WI38 (cell line): ENCODE results near the gene SAMD13.

Experiments used
- H3K4me3 ChIP-seq: 2 replicates; pipeline ENCODE4 v1.5.1; 2011; ENCODE audit warnings: low read depth, mild to moderate bottlenecking, control low read depth, low read length
- CTCF ChIP-seq: IDR thresholded peaks from 2 replicates; pipeline ENCODE4 v1.5.1; 2012; ENCODE audit warnings: low read depth, mild to moderate bottlenecking, control low read depth, low read length

SAMD13 gene

GRCh38 chr1:84363019-84363418 is 61.5 kb downstream of the SAMD13 start:
- no peak for TF ChIP-seq CTCF

GRCh38 chr1:84363622-84364021 is 62.1 kb downstream of the SAMD13 start:
- no peak overlapping the region for H3K4me3 ChIP-seq
- no peak for TF ChIP-seq CTCF

More at GRCh38 chr1:84363019-84363418, 61.5 kb downstream of the SAMD13 start:
- H3K4me3 ChIP-seq: no peak overlapping the region; the same call in 1 of the 2 replicates

- TF ChIP-seq CTCF: no peak
- no peak overlapping the region for H3K4me3 ChIP-seq
These were observed 64.0 kb downstream of the SAMD13 start for GRCh38 chr1:84365225-84366221.

GRCh38 chr1:84366786-84367185 is 65.3 kb downstream of the SAMD13 start:
- no peak overlapping the region for H3K4me3 ChIP-seq
- TF ChIP-seq CTCF: no peak

GRCh38 chr1:84367219-84367618 is 65.7 kb downstream of the SAMD13 start:
- no peak overlapping the region for H3K4me3 ChIP-seq
- TF ChIP-seq CTCF: no peak

- TF ChIP-seq CTCF: no peak
- H3K4me3 ChIP-seq: no peak overlapping the region
These were observed 66.9 kb downstream of the SAMD13 start for GRCh38 chr1:84368441-84368840.

- H3K4me3 ChIP-seq: no peak overlapping the region
- TF ChIP-seq CTCF: no peak
These were observed 68.8 kb downstream of the SAMD13 start for GRCh38 chr1:84370266-84370665.
